MM.1S (cell line): ENCODE measurements around the gene S100A11.

ENCODE experiments used
- CTCF ChIP-seq: fragments of 300-600 bp; sonication (generic); IDR thresholded peaks from 2 replicates; pipeline ENCODE4 v1.5.1; 2016; ENCODE audit warnings: antibody characterized with exemption, low read length, mixed read lengths
- EZH2 ChIP-seq: fragments of 300-600 bp; sonication (generic); optimal IDR thresholded peaks from 2 replicates; pipeline ENCODE3; 2017; ENCODE audit warnings: low read depth, mild to moderate bottlenecking, antibody characterized with exemption, low read length, mixed read lengths

DNA sequence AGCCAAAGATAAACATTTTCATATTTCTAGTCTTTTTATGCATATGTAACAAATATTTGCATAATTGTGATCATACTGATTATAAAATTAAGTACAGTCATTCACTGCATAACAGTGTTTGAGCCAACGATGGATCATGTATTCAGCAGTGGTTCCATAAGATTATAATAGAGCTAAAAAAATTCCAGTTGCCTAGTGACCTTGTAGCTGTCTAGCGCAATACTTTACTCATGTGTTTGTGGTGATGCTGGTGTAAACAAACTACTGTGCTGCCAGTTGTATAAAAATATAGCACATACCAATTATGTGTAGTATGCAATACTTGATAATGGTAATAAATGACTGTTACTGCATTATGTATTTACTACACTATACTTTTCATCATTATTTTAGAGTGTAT is 41.0 kb downstream of the S100A11 start:
- no peak for TF ChIP-seq CTCF
- no peak for TF ChIP-seq EZH2
